NCI-H1105 treated with DMSO at 0.1 percent for 48 hours (cell line): Measurements from ENCODE around the gene P2RY1.
"Not testable (repeated sequence)": the region's sequence is repeated elsewhere in the genome, so short reads cannot be mapped to it uniquely, and the experiment has no call there.

Experiments used
- DNase-seq: peaks from one replicate; lab custom pipeline; 2025; lab: John Stamatoyannopoulos, UW

The P2RY1 gene

DNA sequence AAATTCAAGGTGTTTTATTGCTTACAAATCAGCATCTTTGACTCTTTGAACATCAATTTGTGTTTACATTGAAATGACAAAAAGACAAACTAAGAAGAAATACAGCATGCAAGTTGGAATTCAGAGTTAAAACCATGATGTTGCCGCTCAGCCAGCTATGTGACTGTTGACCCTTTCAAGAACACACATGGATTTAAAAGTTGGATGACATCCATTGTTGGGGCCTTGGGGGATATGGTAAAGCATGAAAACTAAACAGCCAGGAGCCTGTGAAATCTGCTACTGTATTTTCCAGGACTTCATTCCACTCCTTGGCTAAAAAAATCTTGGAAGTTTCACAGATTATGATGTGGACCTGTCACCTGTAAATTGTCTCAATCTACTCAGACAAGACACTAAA is 4.6 kb downstream of the P2RY1 start:
- DNase-seq = no peak

DNA sequence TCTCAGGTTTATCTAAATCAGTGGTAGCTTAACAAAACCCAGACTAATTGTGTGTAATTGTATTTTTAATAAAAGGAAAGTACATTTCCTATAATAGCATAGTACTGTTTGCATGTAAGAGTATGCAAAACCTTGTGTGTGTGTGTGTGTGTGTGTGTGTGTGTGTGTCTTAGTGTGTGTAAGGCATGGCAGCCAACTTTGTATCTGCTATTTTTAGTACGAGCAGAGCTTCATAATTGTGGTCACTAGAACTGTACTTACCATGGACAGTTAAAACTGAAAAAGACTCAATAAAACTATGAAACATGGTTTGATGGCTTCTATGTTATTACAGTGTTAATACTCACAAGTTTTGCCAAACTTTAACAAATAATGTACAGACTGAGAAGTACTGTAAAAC is 6.2 kb downstream of the P2RY1 start:
- no peak for DNase-seq

DNA sequence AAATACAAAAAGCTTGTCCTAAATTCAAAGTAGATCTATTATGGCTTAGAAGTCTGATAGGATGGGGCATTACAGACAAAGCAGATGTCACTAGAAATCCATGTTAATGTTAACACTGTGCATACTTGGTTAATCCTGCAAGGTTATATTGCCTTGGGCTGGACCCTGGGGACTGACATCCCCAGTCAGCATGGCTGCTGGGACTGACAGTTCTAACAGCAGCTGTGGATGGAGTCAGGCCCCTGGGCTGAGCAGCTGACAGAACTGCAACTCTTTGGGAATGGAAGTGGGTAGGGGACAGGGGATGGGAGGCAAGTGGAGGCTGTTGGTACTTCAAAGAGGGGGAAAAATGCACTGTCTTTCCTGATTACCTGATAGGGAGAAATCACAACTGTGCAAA is 7.5 kb downstream of the P2RY1 start:
- no peak for DNase-seq

GRCh38 chr3:152843955-152844354 is 9.0 kb downstream of the P2RY1 start:
- DNase-seq = no peak

DNA sequence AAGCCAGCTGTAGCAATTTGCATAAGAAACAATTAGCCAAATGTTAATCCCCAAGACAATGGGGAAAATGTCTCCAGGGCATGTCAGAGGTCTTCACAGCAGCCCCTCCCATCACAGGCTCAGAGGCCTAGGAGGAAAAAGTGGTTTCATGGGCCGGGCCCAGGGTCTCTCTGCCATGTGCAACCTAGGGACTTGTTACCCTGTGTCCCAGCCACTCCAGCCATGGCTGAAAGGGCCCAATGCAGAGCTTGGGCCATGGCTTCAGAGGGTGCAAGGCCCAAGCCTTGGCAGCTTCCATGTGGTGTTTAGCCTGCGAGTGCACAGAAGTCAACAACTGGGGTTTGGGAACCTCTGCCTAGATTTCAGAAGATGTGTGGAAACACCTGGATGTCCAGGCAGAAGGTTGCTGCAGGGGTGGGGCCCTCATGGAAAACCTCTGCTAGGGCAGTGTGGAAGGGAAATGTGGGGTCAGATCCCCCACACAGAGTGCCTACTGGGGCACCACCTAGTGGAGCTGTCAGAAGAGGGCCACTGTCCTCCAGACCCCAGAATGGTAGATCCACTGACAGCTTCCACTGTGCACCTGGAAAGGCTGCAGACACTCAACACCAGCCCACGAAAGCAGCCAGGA is 11.8 kb downstream of the P2RY1 start:
- not testable (repeated sequence) for DNase-seq

GRCh38 chr3:152847599-152847998 is 12.7 kb downstream of the P2RY1 start:
- not testable (repeated sequence) for DNase-seq

DNA sequence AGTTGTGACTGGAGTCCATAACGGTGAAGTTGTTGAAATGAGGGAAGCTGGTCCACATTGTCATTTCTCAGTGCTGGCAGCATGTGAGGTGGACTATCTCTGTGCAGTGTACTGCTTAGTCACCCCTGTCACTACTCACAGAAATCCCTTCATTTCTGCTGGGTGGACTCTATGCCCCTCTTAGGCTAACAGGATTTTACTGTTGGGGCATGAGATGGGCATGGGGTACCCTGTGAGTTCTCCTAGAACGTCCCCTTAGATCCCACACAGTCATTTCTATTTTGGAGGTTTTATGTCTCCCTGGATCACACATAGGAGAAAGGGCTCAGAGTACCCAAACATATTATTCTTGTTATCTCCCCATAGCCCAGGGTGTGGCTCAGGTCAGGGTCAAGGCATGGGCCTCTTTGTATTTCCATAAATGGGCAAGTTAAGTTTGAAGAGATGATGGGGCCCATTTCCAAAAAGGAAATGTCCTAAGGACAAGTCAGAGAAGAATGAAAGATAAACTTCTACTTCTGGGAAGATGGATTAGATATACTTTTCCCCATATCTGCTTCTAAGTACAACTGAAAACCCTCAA is 15.2 kb downstream of the P2RY1 start:
- DNase-seq = no peak

GRCh38 chr3:152853196-152853595 is 18.3 kb downstream of the P2RY1 start:
- DNase-seq = no peak

- no peak for DNase-seq
Measured at GRCh38 chr3:152857082-152857481, 22.2 kb downstream of the P2RY1 start.

- no peak for DNase-seq
Measured at GRCh38 chr3:152858170-152858800, 23.4 kb downstream of the P2RY1 start.

DNA sequence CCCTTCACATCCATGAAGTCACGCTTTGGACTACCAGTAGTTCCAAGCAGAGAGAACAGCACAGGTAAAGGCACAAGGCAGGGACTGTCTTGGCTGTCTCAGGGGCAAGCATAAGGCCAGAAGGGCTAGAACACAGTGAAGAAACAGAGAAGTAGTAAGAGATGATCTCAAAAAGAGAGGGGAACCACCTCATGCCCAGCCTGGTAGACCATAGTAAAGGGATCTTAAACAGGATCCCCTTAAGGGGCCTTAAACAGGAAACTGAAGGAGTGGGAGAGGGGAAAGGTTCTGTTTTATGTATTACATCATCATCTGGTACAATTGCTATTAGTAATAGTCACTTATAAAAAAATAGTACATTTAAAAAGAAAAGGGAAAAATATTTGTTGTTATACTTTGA is 25.8 kb downstream of the P2RY1 start:
- no peak for DNase-seq

GRCh38 chr3:152865668-152866245 is 30.8 kb downstream of the P2RY1 start:
- DNase-seq = peak; percentile 55

DNA sequence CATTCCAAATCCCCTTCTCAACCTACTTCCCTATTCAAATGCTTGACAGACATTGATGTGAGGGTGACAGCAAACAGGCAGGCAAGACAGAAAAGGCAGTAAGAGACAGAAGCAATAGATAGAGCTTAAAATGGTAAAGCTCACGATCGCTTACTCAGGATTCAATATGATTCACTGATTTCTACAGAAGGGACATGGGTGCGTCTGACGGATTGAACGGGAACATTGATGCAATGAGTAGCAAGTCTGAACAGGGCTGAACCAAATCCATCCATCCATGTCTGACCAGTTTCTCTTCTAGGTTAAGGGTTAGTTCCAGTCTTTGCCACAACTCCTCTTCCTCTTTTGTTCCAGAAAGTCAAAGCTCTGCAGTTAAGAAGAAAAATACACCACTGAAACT is 35.1 kb downstream of the P2RY1 start:
- DNase-seq = no peak

- not testable (repeated sequence) for DNase-seq
Measured at GRCh38 chr3:152873314-152873713, 38.4 kb downstream of the P2RY1 start.

DNA sequence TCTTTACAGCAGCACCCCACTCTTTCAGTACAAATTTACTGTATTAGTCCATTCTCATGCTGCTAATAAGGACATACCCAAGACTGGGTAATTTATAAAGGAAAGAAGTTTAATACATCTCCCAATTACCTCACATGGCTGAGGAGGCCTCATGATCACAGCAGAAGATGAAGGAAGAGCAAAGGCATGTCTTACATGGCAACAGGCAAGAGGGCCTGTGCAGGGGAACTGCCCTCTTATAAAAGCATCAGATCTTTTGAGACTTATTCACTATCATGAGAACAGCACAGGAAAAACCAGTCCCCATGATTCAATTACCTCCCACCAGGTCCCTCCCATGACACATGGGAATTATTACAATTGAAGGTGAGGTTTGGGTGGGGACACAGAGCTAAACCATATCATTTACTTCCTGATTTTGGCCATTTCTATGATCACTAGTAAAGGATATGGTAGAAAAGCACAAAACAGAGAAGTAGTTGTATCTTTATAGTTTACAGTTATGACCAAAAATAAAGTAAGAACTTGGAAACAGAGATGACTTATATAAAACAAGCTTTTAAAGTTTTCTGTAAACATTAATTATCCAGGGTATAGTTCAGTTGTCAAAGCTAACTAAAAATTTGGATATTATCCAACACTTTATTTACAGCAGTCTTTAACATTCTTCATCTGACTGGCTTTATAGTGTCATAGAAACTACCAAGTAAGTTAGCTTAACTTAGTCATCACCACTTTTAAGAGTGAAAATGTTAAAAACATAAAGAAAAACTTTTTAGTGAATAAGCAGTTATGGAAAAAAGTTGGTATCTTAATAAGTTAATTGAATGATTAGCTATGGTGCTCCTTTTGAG is 40.2 kb downstream of the P2RY1 start:
- no peak for DNase-seq

DNA sequence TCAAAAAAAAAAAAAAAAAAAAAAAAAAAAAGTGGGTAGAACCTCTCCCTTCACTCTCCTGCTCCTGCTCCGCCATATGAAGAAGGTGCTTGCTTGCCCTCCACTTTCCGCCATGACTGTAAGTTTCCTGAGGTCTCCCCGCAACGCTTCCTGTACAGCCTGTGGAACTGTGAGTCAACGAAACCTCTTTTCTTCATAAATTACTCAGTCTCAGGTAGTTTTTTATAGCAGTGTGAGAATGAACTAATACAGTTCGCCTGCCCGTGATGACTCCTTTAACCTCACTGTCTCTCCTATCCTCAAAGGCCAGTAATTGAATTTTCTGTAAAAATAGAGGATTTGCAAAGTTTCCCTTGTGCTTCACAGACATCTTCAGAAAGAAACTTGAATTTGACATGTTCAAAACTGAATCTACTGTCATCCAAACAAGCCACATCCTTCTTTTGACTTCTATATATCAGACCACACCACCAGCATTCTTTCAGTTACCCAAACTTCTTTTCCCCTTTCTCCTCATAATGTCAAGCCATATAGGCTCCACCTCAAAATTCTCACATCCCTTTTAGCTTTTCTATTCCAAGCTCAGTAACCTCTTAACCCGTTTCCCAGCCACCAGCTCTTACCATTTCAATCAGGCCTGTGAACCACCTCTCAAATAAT is 44.3 kb downstream of the P2RY1 start:
- DNase-seq = no peak

DNA sequence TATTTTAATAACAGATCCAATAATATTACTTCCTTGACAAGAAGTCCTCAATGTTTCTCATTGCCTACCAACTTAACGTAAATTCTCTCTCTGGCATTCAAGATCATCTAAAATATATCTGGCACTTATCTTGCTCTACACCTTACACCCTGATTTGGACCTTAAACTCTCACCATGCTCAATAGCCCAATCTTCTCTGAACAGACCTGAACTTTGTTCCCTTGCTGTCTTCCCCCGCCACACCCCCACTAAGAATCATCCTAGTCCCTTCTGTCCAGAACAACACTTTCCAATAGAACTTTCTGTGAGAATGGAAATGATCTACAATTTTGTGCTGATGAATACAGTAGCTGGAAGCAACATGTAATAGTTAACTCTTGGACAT is 44.9 kb downstream of the P2RY1 start:
- DNase-seq = no peak

DNA sequence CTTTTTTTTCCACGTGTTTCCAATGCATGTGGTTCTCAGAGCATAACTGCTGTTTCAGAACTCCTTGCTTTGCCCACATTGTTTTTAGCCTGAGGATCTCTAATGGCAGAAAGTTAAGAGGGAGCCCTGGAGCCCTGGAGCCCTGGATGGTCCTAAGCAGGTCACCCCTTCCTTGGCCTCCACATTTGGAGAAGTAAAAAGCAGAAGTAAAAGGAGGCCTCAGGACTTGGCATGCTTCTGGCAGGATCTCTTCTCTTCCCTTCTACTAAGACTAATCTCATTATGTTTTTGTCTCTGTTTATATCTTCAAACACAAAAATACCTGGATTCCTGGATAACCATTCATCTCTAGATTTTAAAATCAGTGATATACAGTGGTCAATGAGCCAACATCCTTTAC is 50.1 kb downstream of the P2RY1 start:
- DNase-seq = no peak
